Cardiac muscle cell (in vitro differentiated cells and primary cell): ENCODE measurements around the gene DENND1B. TPM values are rescaled to one million over a fixed set of nuclear protein-coding genes. Genes with fewer than 3 reads are reported as not detected.
A peak's percentile ranks its signal among the peaks of the same experiment; 100 is the strongest.
"Not testable (repeated sequence)": the region's sequence is repeated elsewhere in the genome, so short reads cannot be mapped to it uniquely, and the experiment has no call there.

ENCODE experiments used
- DNase-seq, 2 donors: peaks; one replicate each; pipeline versions ENCODE4 v3.0.0 to v3.0.0-alpha.2; 2010 to 2017; ENCODE audit warnings: low read depth in 1 of 2, low spot score in 1 of 2
- H3K27ac ChIP-seq: fragments of 200-600 bp; sonication (generic); 2 replicates; pipeline ENCODE4 v1.5.1; 2016
- H3K27me3 ChIP-seq: fragments of 200-600 bp; sonication (generic); 2 replicates; pipeline ENCODE4 v1.6.0; 2016; ENCODE audit warnings: control low read depth
- H3K36me3 ChIP-seq: fragments of 200-600 bp; sonication (generic); 2 replicates; pipeline ENCODE4 v1.5.1; 2016; ENCODE audit warnings: control low read depth
- H3K4me1 ChIP-seq: fragments of 200-600 bp; sonication (generic); 2 replicates; pipeline ENCODE4 v1.8.1; 2017; ENCODE audit warnings: low read depth, mild to moderate bottlenecking, mixed run types
- H3K4me3 ChIP-seq: fragments of 200-600 bp; sonication (generic); 2 replicates; pipeline ENCODE4 v1.5.1; 2016; ENCODE audit warnings: mild to moderate bottlenecking
- H3K9me3 ChIP-seq: fragments of 200-600 bp; sonication (generic); 2 replicates; pipeline ENCODE4 v1.5.1; 2017; ENCODE audit warnings: low read depth, mild to moderate bottlenecking, control low read depth
- CTCF ChIP-seq: IDR thresholded peaks from 2 replicates; pipeline ENCODE4 v1.5.1; 2012; ENCODE audit warnings: low read depth, mild to moderate bottlenecking, low read length
- polyA plus RNA-seq: library from polyadenylated mRNA; unstranded; fragments of >200 nt; fragmentation: Nextera tagmentation; extraction: Ambion mirVana; gene quantifications from 2 replicates; pipeline ENCODE4 v1.2.1, GENCODE V29; 2016
- total RNA-seq: library from RNA; depleted of rRNA; stranded (reverse); fragments of >200 nt; gene quantifications from 2 replicates; pipeline ENCODE4 v1.2.3, GENCODE V29; 2016

The DENND1B gene
- total and polyA plus RNA-seq, 2 experiments from 2014 or later: 9.9 to 11.0 TPM

GRCh38 chr1:197731449-197731848 lies 43.8 kb downstream of the DENND1B start:
- no peak for TF ChIP-seq CTCF
- Histone ChIP-seq H3K4me1 (peaks cover 2% of the 10 kb centered on the region), H3K27me3 (no peaks in the 10 kb centered on the region), H3K27ac (no peak overlapping the region), H3K36me3 (no peaks in the 10 kb centered on the region), H3K4me3 (no peak overlapping the region), H3K9me3 (no peaks in the 10 kb centered on the region)
- DNase-seq: no peak

- Histone ChIP-seq H3K4me1 (no peaks in the 10 kb centered on the region), H3K4me3 (no peak overlapping the region), H3K9me3 (no peaks in the 10 kb centered on the region), H3K27me3 (no peaks in the 10 kb centered on the region), H3K27ac (no peak overlapping the region), H3K36me3 (no peaks in the 10 kb centered on the region)
- no peak for TF ChIP-seq CTCF
- no peak for DNase-seq
Measured at GRCh38 chr1:197725976-197726375, 49.3 kb downstream of the DENND1B start.

GRCh38 chr1:197725044-197725443 lies 50.2 kb downstream of the DENND1B start:
- Histone ChIP-seq H3K9me3 (no peaks in the 10 kb centered on the region), H3K4me1 (no peaks in the 10 kb centered on the region), H3K27ac (no peak overlapping the region), H3K27me3 (no peaks in the 10 kb centered on the region), H3K36me3 (no peaks in the 10 kb centered on the region), H3K4me3 (no peak overlapping the region)
- no peak for TF ChIP-seq CTCF
- peak in 1 of 2 donors; percentile 33 for DNase-seq

GRCh38 chr1:197715806-197716205 lies 59.5 kb downstream of the DENND1B start:
- H3K27ac ChIP-seq: no peak overlapping the region
- no peak overlapping the region for H3K4me3 ChIP-seq
- no peak for TF ChIP-seq CTCF
- no peaks in the 10 kb centered on the region for H3K36me3 ChIP-seq
- DNase-seq: no peak
- no peaks in the 10 kb centered on the region for H3K9me3 ChIP-seq
- H3K4me1 ChIP-seq: no peaks in the 10 kb centered on the region
- H3K27me3 ChIP-seq: no peaks in the 10 kb centered on the region

GRCh38 chr1:197706601-197707000 lies 68.7 kb downstream of the DENND1B start:
- Histone ChIP-seq H3K4me1 (no peaks in the 10 kb centered on the region), H3K36me3 (no peaks in the 10 kb centered on the region)
- no peak for TF ChIP-seq CTCF

GRCh38 chr1:197705941-197706340 lies 69.3 kb downstream of the DENND1B start:
- TF ChIP-seq CTCF: no peak
- Histone ChIP-seq H3K27me3 (no peaks in the 10 kb centered on the region), H3K9me3 (no peaks in the 10 kb centered on the region), H3K36me3 (no peaks in the 10 kb centered on the region), H3K27ac (no peak overlapping the region), H3K4me1 (no peaks in the 10 kb centered on the region), H3K4me3 (no peak overlapping the region)
- DNase-seq: no peak

More at GRCh38 chr1:197706601-197707000, 68.7 kb downstream of the DENND1B start:
- Histone ChIP-seq H3K9me3 (no peaks in the 10 kb centered on the region), H3K27ac (no peak overlapping the region), H3K4me3 (no peak overlapping the region), H3K27me3 (no peaks in the 10 kb centered on the region)
- no peak for DNase-seq

GRCh38 chr1:197700688-197701087 lies 74.6 kb downstream of the DENND1B start:
- not testable (repeated sequence) for H3K9me3 ChIP-seq, H3K36me3 ChIP-seq, H3K27ac ChIP-seq, DNase-seq, H3K4me1 ChIP-seq, H3K27me3 ChIP-seq, H3K4me3 ChIP-seq
